CD14-positive monocyte (primary cell): Measurements from ENCODE around the gene BAD. TPM values are rescaled to one million over a fixed set of nuclear protein-coding genes. Genes with fewer than 3 reads are reported as not detected.

ENCODE experiments used
- DNase-seq, 3 donors: peaks; one replicate each; pipeline ENCODE4 v3.0.0-alpha.2; 2011 to 2022
- H2AFZ ChIP-seq: 2 replicates; pipeline ENCODE4 v1.6.0; 2012; ENCODE audit warnings: mild to moderate bottlenecking, low read depth, low read length, inconsistent platforms; ENCODE audit not compliant: insufficient read depth, poor library complexity, severe bottlenecking
- H3K27ac ChIP-seq, 2 donors: 1 replicate in 1 of 2; 2 replicates in 1 of 2; pipeline ENCODE4 v1.5.1; 2012 to 2013; ENCODE audit warnings: low read length in 2 of 2, control low read depth in 1 of 2, inconsistent platforms in 1 of 2, low read depth in 1 of 2, mild to moderate bottlenecking in 1 of 2
- H3K27me3 ChIP-seq, 2 donors: one replicate each; pipeline versions ENCODE4 v1.6.0 to v1.6.1; 2011 to 2013; ENCODE audit warnings: low read length in 2 of 2; ENCODE audit not compliant: control insufficient read depth in 2 of 2, insufficient read depth in 2 of 2
- H3K36me3 ChIP-seq, 2 donors: replicated peaks in 1 of 2; 1 replicate in 1 of 2; 2 replicates in 1 of 2; pipeline versions ENCODE4 v1.5.1 to v1.6.1; 2012 to 2013; ENCODE audit warnings: low read length in 2 of 2, control low read depth in 1 of 2, inconsistent platforms in 1 of 2, mild to moderate bottlenecking in 1 of 2; ENCODE audit not compliant: insufficient read depth in 2 of 2, control insufficient read depth in 1 of 2
- H3K4me1 ChIP-seq, 2 donors: 1 replicate in 1 of 2; 2 replicates in 1 of 2; pipeline versions ENCODE4 v1.5.1 to v1.6.1; 2012 to 2013; ENCODE audit warnings: low read length in 2 of 2, control low read depth in 1 of 2, inconsistent platforms in 1 of 2, mild to moderate bottlenecking in 1 of 2, moderate library complexity in 1 of 2; ENCODE audit not compliant: insufficient read depth in 2 of 2, control insufficient read depth in 1 of 2
- H3K4me2 ChIP-seq: replicated peaks from 2 replicates; pipeline ENCODE3; 2012; ENCODE audit warnings: low read length, moderate library complexity, mild to moderate bottlenecking; ENCODE audit not compliant: poor library complexity, severe bottlenecking; ENCODE audit errors: extremely low read depth
- H3K4me3 ChIP-seq, 3 experiments: fragments of 200-600 bp in 1 of 3; sonication (generic) in 1 of 3; replicated peaks in 1 of 3; 1 replicate in 2 of 3; 2 replicates in 1 of 3; pipeline ENCODE4 v1.5.1; 2011 to 2013; ENCODE audit warnings: low read length in 3 of 3, mild to moderate bottlenecking in 3 of 3, control low read depth in 2 of 3, low read depth in 2 of 3, inconsistent platforms in 1 of 3, moderate library complexity in 1 of 3
- H3K79me2 ChIP-seq: 2 replicates; pipeline ENCODE4 v1.6.0; 2012; ENCODE audit warnings: mild to moderate bottlenecking, control low read depth, inconsistent platforms, low read length, moderate library complexity; ENCODE audit not compliant: insufficient read depth
- H3K9ac ChIP-seq: 2 replicates; pipeline ENCODE4 v1.6.0; 2017; ENCODE audit warnings: low read length, mild to moderate bottlenecking; ENCODE audit not compliant: insufficient read depth, poor library complexity, severe bottlenecking
- H3K9me3 ChIP-seq, 2 donors: replicated peaks in 1 of 2; 1 replicate in 1 of 2; 2 replicates in 1 of 2; pipeline versions ENCODE4 v1.5.1 to v1.6.1; 2012 to 2013; ENCODE audit warnings: low read length in 2 of 2, control low read depth in 1 of 2; ENCODE audit not compliant: control insufficient read depth in 1 of 2, insufficient read depth in 1 of 2
- H4K20me1 ChIP-seq: 2 replicates; pipeline ENCODE4 v1.6.0; 2012; ENCODE audit warnings: mild to moderate bottlenecking, low read length, control low read depth, moderate library complexity; ENCODE audit not compliant: insufficient read depth
- H3K27ac Mint-ChIP-seq, 7 donors: one replicate each; pipeline ENCODE4 v1.8.0; 2020; ENCODE audit warnings: mild to moderate bottlenecking in 7 of 7, mixed read lengths in 7 of 7, moderate library complexity in 6 of 7, inconsistent platforms in 2 of 7
- H3K27me3 Mint-ChIP-seq, 3 donors: one replicate each; pipeline ENCODE4 v1.8.0; 2021 to 2022; ENCODE audit warnings: low read depth in 3 of 3, mild to moderate bottlenecking in 3 of 3, mixed read lengths in 3 of 3, moderate library complexity in 3 of 3, inconsistent platforms in 1 of 3
- H3K36me3 Mint-ChIP-seq, 2 donors: one replicate each; pipeline ENCODE4 v1.8.0; 2020; ENCODE audit warnings: mixed read lengths in 2 of 2, inconsistent platforms in 1 of 2, mild to moderate bottlenecking in 1 of 2
- H3K4me1 Mint-ChIP-seq: one replicate; pipeline ENCODE4 v1.8.0; 2020; ENCODE audit warnings: mild to moderate bottlenecking, mixed read lengths
- H3K4me3 Mint-ChIP-seq, 2 donors: one replicate each; pipeline ENCODE4 v1.8.0; 2020; ENCODE audit warnings: mild to moderate bottlenecking in 2 of 2, mixed read lengths in 2 of 2, moderate library complexity in 1 of 2
- H3K9me3 Mint-ChIP-seq, 7 donors: one replicate each; pipeline ENCODE4 v1.8.0; 2020 to 2022; ENCODE audit warnings: mixed read lengths in 7 of 7, mild to moderate bottlenecking in 6 of 7, moderate library complexity in 6 of 7, inconsistent platforms in 2 of 7
- CTCF ChIP-seq: fragments of 200-600 bp; IDR thresholded peaks from one replicate; pipeline ENCODE4 v1.8.0; 2022; ENCODE audit warnings: antibody characterized with exemption, mild to moderate bottlenecking
- WGBS: methylation state at CpG from one replicate; pipeline ENCODE4 v1.1.5; 2013; ENCODE audit warnings: missing lambda C conversion rate; ENCODE audit not compliant: insufficient coverage; 5-methylcytosine and 5-hydroxymethylcytosine counted together
- intact Hi-C, 2 donors: fragments of 100-400 bp; cut with micrococcal nuclease; formaldehyde crosslinking; loops; one replicate each; pipeline versions ENCODE4 v1.15.0 to v1.15.1; 2023
- polyA plus RNA-seq, 3 donors: library from polyadenylated mRNA; depleted of rRNA in 1 of 3; unstranded in 2 of 3; stranded (reverse) in 1 of 3; fragments of 300-500 nt in 2 of 3; fragments of >200 nt in 1 of 3; fragmentation: Illumina TruSeq in 2 of 3; gene quantifications; 1 replicate in 2 of 3; 2 replicates in 1 of 3; pipeline ENCODE4 v1.2.3, GENCODE V29; 2012 to 2021

BAD gene
- polyA plus RNA-seq, 3 donors: 21.1 to 63.2 (median 48.7) TPM

- Histone ChIP-seq H3K36me3 (peaks cover 36 to 42% of the 10 kb centered on the region in 2 donors), H3K4me2 (no peak overlapping the region), H3K79me2 (peaks cover 32% of the 10 kb centered on the region), H2AFZ (no peak overlapping the region), H3K4me1 (peaks cover 28 to 43% of the 10 kb centered on the region in 2 donors), H4K20me1 (peaks cover 58% of the 10 kb centered on the region), H3K9ac (no peak overlapping the region), H3K27me3 (no peaks in the 10 kb centered on the region), H3K27ac (peak overlapping the region in 1 of 2 donors; percentile 3), H3K4me3 (no peak overlapping the region), H3K9me3 (no peaks in the 10 kb centered on the region)
- 98% methylated on average over 20 of the region's 24 CpGs for WGBS
- intact Hi-C loops: loop anchor here (5.0 kb wide), 1 partner anchor 42 kb away; the partner anchor contains the start of gene RPS6KA4 (in 2 of the 2)
- no peaks in the 10 kb centered on the region for H3K9me3 Mint-ChIP-seq
- H3K4me1 Mint-ChIP-seq: peaks cover 38% of the 10 kb centered on the region
- DNase-seq: no peak
- peak overlapping the region in 3 of 7 donors; percentile 6 to 90 (median 71) for H3K27ac Mint-ChIP-seq
- peaks cover 0 to 1% (median 0%) of the 10 kb centered on the region in 3 donors for H3K27me3 Mint-ChIP-seq
- H3K4me3 Mint-ChIP-seq: no peak overlapping the region
- no peak for TF ChIP-seq CTCF
- peaks cover 32 to 57% of the 10 kb centered on the region in 2 donors for H3K36me3 Mint-ChIP-seq
Measured at GRCh38 chr11:64314805-64315561, 30.5 kb upstream of the BAD start.

GRCh38 chr11:64314146-64314804 is 29.8 kb upstream of the BAD start:
- no peak overlapping the region for H3K27ac ChIP-seq
- Mint-ChIP-seq H3K9me3 (no peaks in the 10 kb centered on the region), H3K27me3 (peaks cover 0 to 1% (median 0%) of the 10 kb centered on the region in 3 donors), H3K4me1 (peaks cover 32% of the 10 kb centered on the region), H3K27ac (peak overlapping the region in 3 of 7 donors; percentile 44 to 90 (median 57)), H3K4me3 (no peak overlapping the region), H3K36me3 (peaks cover 33 to 55% of the 10 kb centered on the region in 2 donors)
- no peaks in the 10 kb centered on the region for H3K9me3 ChIP-seq
- no peak overlapping the region for H3K4me2 ChIP-seq
- no peak overlapping the region for H3K9ac ChIP-seq
- intact Hi-C loops: no loop called here
- H4K20me1 ChIP-seq: peaks cover 65% of the 10 kb centered on the region
- H2AFZ ChIP-seq: no peak overlapping the region
- WGBS: 94% methylated on average over 14 of the region's 19 CpGs
- DNase-seq: no peak
- H3K4me3 ChIP-seq: no peak overlapping the region
- peaks cover 39% of the 10 kb centered on the region for H3K79me2 ChIP-seq
- peaks cover 36 to 49% of the 10 kb centered on the region in 2 donors for H3K36me3 ChIP-seq
- peaks cover 22 to 36% of the 10 kb centered on the region in 2 donors for H3K4me1 ChIP-seq
- no peak for TF ChIP-seq CTCF
- H3K27me3 ChIP-seq: no peaks in the 10 kb centered on the region
